Endothelial cell of umbilical vein (primary cell): Measurements from ENCODE around the gene TEAD3. TPM values are rescaled to one million over a fixed set of nuclear protein-coding genes. Genes with fewer than 3 reads are reported as not detected.

Source experiments
- BruUV-seq: library from RNA; stranded (reverse); fragments of 400-500 nt; replicated peaks from 2 replicates; lab custom pipeline; 2021; lab: Mats Ljungman, UMichigan
- CTCF ChIA-PET: fragments of 300-600, 350-600 bp; sonication (Branson Sonifier 250); formaldehyde crosslinking; loops from one replicate; lab custom pipeline; 2021; ENCODE audit warnings: antibody characterized with exemption, inconsistent platforms; lab: Charles Lee
- POLR2A ChIA-PET: fragments of 300-600, 350-600 bp; sonication (Branson Sonifier 250); formaldehyde crosslinking; loops from one replicate; lab custom pipeline; 2021; ENCODE audit warnings: antibody characterized with exemption, inconsistent platforms; lab: Charles Lee
- DNase-seq: peaks from one replicate; pipeline ENCODE4 v3.0.0-alpha.2; 2011; ENCODE audit warnings: low read depth, low spot score
- FAIRE-seq: peaks from 2 replicates; lab custom pipeline; 2011; peaks lifted over from hg19 to GRCh38; lab: Jason Lieb, UNC
- H2AFZ ChIP-seq: 2 replicates; pipeline ENCODE4 v1.6.0; 2012; ENCODE audit warnings: low read depth, low read length, control low read depth, inconsistent platforms
- H3K27ac ChIP-seq: 2 replicates; pipeline ENCODE4 v1.5.1; 2011; ENCODE audit warnings: low read depth, mild to moderate bottlenecking, control low read depth, low read length, moderate library complexity; ENCODE audit not compliant: insufficient read depth
- H3K27me3 ChIP-seq, 2 experiments: 2 replicates each; pipeline versions ENCODE4 v1.6.0 to v1.6.1; 2011; ENCODE audit warnings: low read length in 2 of 2, mixed read lengths in 1 of 2; ENCODE audit not compliant: control insufficient read depth in 2 of 2, insufficient read depth in 2 of 2
- H3K36me3 ChIP-seq, 2 experiments: 2 replicates in 1 of 2; 3 replicates in 1 of 2; pipeline ENCODE4 v1.5.1; 2011; ENCODE audit warnings: low read length in 2 of 2, mild to moderate bottlenecking in 1 of 2, moderate library complexity in 1 of 2; ENCODE audit not compliant: control insufficient read depth in 2 of 2, insufficient read depth in 2 of 2; ENCODE audit errors: extremely low read depth in 1 of 2
- H3K4me1 ChIP-seq: 3 replicates; pipeline ENCODE4 v1.5.1; 2011; ENCODE audit warnings: mild to moderate bottlenecking, low read length; ENCODE audit not compliant: control insufficient read depth, insufficient read depth; ENCODE audit errors: extremely low read depth
- H3K4me2 ChIP-seq: 2 replicates; pipeline ENCODE4 v1.6.1; 2011; ENCODE audit warnings: low read length, control low read depth, mixed read lengths; ENCODE audit not compliant: insufficient read depth
- H3K4me3 ChIP-seq, 3 experiments: fragments of 200-600 bp in 1 of 3; sonication (generic), shearing (Covaris generic) in 1 of 3; replicated peaks in 1 of 3; 2 replicates each; pipeline ENCODE4 v1.5.1; 2011 to 2016; ENCODE audit warnings: control low read depth in 3 of 3, low read length in 3 of 3, mild to moderate bottlenecking in 2 of 3, inconsistent platforms in 1 of 3, low read depth in 1 of 3, moderate library complexity in 1 of 3; ENCODE audit not compliant: insufficient read depth in 1 of 3
- H3K79me2 ChIP-seq: 2 replicates; pipeline ENCODE4 v1.6.0; 2012; ENCODE audit warnings: low read length, inconsistent platforms; ENCODE audit not compliant: control insufficient read depth, insufficient read depth
- H3K9ac ChIP-seq: replicated peaks from 2 replicates; pipeline ENCODE3; 2011; ENCODE audit warnings: low read length, control low read depth; ENCODE audit not compliant: insufficient read depth; ENCODE audit errors: extremely low read depth
- H3K9me1 ChIP-seq: replicated peaks from 3 replicates; pipeline ENCODE4 v1.6.0; 2011; ENCODE audit warnings: mild to moderate bottlenecking, low read length; ENCODE audit not compliant: control insufficient read depth, insufficient read depth; ENCODE audit errors: extremely low read depth
- H3K9me3 ChIP-seq: replicated peaks from 2 replicates; pipeline ENCODE4 v1.5.1; 2012; ENCODE audit warnings: low read length, inconsistent platforms; ENCODE audit not compliant: control insufficient read depth, insufficient read depth
- H4K20me1 ChIP-seq: replicated peaks from 2 replicates; pipeline ENCODE3; 2011; ENCODE audit warnings: mild to moderate bottlenecking, low read length; ENCODE audit not compliant: control insufficient read depth, insufficient read depth; ENCODE audit errors: extremely low read depth
- EZH2 ChIP-seq: IDR thresholded peaks from 2 replicates; pipeline ENCODE4 v1.6.1; 2012; ENCODE audit warnings: borderline replicate concordance, low read depth, mild to moderate bottlenecking, moderate library complexity, low read length, inconsistent platforms; ENCODE audit not compliant: severe bottlenecking
- FOS ChIP-seq: IDR thresholded peaks from 2 replicates; pipeline ENCODE4 v1.6.1; 2011; ENCODE audit warnings: mild to moderate bottlenecking, low read length, moderate library complexity, borderline replicate concordance; ENCODE audit not compliant: insufficient read depth
- GATA2 ChIP-seq: IDR thresholded peaks from 2 replicates; pipeline ENCODE4 v1.7.0; 2011; ENCODE audit warnings: low read depth, mild to moderate bottlenecking, moderate library complexity, mixed read lengths, low read length; ENCODE audit not compliant: insufficient read length, insufficient read depth
- JUN ChIP-seq: IDR thresholded peaks from 2 replicates; pipeline ENCODE4 v1.6.1; 2011; ENCODE audit warnings: borderline replicate concordance, low read depth; ENCODE audit not compliant: insufficient read length, insufficient read depth
- MAX ChIP-seq: IDR thresholded peaks from 2 replicates; pipeline ENCODE4 v1.6.1; 2011; ENCODE audit not compliant: insufficient read depth, insufficient read length
- MYC ChIP-seq: IDR thresholded peaks from one replicate; pipeline ENCODE4 v1.6.1; 2011; ENCODE audit warnings: mild to moderate bottlenecking, low read depth, low read length
- POLR2A ChIP-seq: IDR thresholded peaks from 2 replicates; pipeline ENCODE4 v1.6.1; 2012; ENCODE audit warnings: low read depth, mild to moderate bottlenecking, control low read depth, low read length
- POLR2AphosphoS5 ChIP-seq: IDR thresholded peaks from 2 replicates; pipeline ENCODE4 v1.6.1; 2012; ENCODE audit warnings: low read depth, mild to moderate bottlenecking, control low read depth, low read length, moderate library complexity; ENCODE audit not compliant: insufficient read depth
- dilution Hi-C: fragments of 300-500 bp; cut with MboI; formaldehyde crosslinking; loops from one replicate; pipeline ENCODE4 v1.15.0; 2019; ENCODE audit warnings: low sequenced_read_pairs; ENCODE audit not compliant: extremely low pct_ligation_motif_present
- intact Hi-C: fragments of 100-400 bp; cut with micrococcal nuclease; formaldehyde crosslinking; loops from one replicate; pipeline ENCODE4 v1.10.0; 2022
- polyA plus RNA-seq, 4 experiments: library from polyadenylated mRNA; depleted of rRNA in 3 of 4; stranded (reverse) in 3 of 4; unstranded in 1 of 4; fragments of >200 nt; gene quantifications; 2 replicates each; pipeline versions ENCODE4 v1.2.1 to v1.2.3, GENCODE V29; 2011 to 2012; ENCODE audit warnings: missing spikeins in 1 of 4
- total RNA-seq: library from RNA; stranded (reverse); gene quantifications from 2 replicates; pipeline ENCODE4 v1.2.3, GENCODE V29; 2021
- TF ChIP-seq, protein P1 (sequence below), 2 donors: IDR thresholded peaks; 1 replicate in 1 of 2; 2 replicates in 1 of 2; pipeline ENCODE4 v1.5.1; 2011; ENCODE audit warnings: low read length in 2 of 2, mild to moderate bottlenecking in 2 of 2, moderate library complexity in 2 of 2, control low read depth in 1 of 2, inconsistent platforms in 1 of 2, low read depth in 1 of 2; ENCODE audit not compliant: insufficient read depth in 1 of 2; ENCODE audit errors: extremely low read depth in 1 of 2

Gene TEAD3
- total and polyA plus RNA-seq, 2 donors (not counting 3 experiments of a cell fraction or from before 2014, with no cell fraction given), result 1.1 to 1.6 TPM

GRCh38 chr6:35484921-35485392, 11.9 kb downstream of the TEAD3 start:
- no peak overlapping the region for H3K4me2 ChIP-seq
- no peaks in the 10 kb centered on the region for H3K36me3 ChIP-seq
- FAIRE-seq (no peak), DNase-seq (no peak)
- no peaks in the 10 kb centered on the region for H3K79me2 ChIP-seq
- ChIA-PET POLR2A (no interaction called here), CTCF (no interaction called here)
- intact Hi-C loops (no loop called here), dilution Hi-C loops (no loop called here)
- no peaks in the 10 kb centered on the region for H3K9me1 ChIP-seq
- no peaks in the 10 kb centered on the region for H4K20me1 ChIP-seq
- H3K4me3 ChIP-seq, result no peak overlapping the region
- H3K27me3 ChIP-seq, result no peaks in the 10 kb centered on the region
- H3K9ac ChIP-seq, result no peak overlapping the region
- H3K27ac ChIP-seq, result no peak overlapping the region
- no peak overlapping the region for H2AFZ ChIP-seq
- TF ChIP-seq EZH2 (no peak), MYC (no peak), POLR2A (no peak), MAX (no peak), JUN (no peak), POLR2AphosphoS5 (no peak), GATA2 (no peak), FOS (no peak)
- TF ChIP-seq, protein P1, sequence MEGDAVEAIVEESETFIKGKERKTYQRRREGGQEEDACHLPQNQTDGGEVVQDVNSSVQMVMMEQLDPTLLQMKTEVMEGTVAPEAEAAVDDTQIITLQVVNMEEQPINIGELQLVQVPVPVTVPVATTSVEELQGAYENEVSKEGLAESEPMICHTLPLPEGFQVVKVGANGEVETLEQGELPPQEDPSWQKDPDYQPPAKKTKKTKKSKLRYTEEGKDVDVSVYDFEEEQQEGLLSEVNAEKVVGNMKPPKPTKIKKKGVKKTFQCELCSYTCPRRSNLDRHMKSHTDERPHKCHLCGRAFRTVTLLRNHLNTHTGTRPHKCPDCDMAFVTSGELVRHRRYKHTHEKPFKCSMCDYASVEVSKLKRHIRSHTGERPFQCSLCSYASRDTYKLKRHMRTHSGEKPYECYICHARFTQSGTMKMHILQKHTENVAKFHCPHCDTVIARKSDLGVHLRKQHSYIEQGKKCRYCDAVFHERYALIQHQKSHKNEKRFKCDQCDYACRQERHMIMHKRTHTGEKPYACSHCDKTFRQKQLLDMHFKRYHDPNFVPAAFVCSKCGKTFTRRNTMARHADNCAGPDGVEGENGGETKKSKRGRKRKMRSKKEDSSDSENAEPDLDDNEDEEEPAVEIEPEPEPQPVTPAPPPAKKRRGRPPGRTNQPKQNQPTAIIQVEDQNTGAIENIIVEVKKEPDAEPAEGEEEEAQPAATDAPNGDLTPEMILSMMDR (IDR thresholded peaks at IDR 0.05; ENCODE audit: extremely low read depth in 1 of 2, insufficient read depth in 1 of 2, low read depth in 1 of 2, low read length in 2 of 2), result no peak
- BruUV-seq, result no TSS peak
- no peaks in the 10 kb centered on the region for H3K4me1 ChIP-seq
- H3K9me3 ChIP-seq, result no peaks in the 10 kb centered on the region
